H1 (cell line): ENCODE measurements around the gene HHIPL2. TPM values are rescaled to one million over a fixed set of nuclear protein-coding genes. Genes with fewer than 3 reads are reported as not detected.

ENCODE experiments used
- ASH2L ChIP-seq: fragments of 200-600, 300-600 bp; sonication (generic); IDR thresholded peaks from one replicate; pipeline ENCODE4 v1.7.1; 2017; ENCODE audit warnings: low read length
- BACH1 ChIP-seq: IDR thresholded peaks from 2 replicates; pipeline ENCODE4 v1.6.1; 2012; ENCODE audit warnings: low read length, improper control_type of control experiment
- BCL11A ChIP-seq, 2 experiments: IDR thresholded peaks; one replicate each; pipeline ENCODE4 v1.6.1; 2011; ENCODE audit warnings: low read depth in 2 of 2, low read length in 2 of 2, mild to moderate bottlenecking in 2 of 2
- CBX8 ChIP-seq: fragments of 300-800, 300-1000 bp; sonication (generic); IDR thresholded peaks from 2 replicates; pipeline ENCODE4 v1.7.1; 2016; ENCODE audit warnings: low read depth, low read length, borderline replicate concordance
- CEBPB ChIP-seq: IDR thresholded peaks from 2 replicates; pipeline ENCODE4 v1.6.1; 2012; ENCODE audit warnings: low read depth, low read length
- CHD2 ChIP-seq: IDR thresholded peaks from 2 replicates; pipeline ENCODE4 v1.6.1; 2012; ENCODE audit warnings: low read length, improper control_type of control experiment
- CREB1 ChIP-seq: IDR thresholded peaks from 2 replicates; pipeline ENCODE4 v1.6.1; 2012; ENCODE audit warnings: inconsistent platforms
- CTBP2 ChIP-seq: IDR thresholded peaks from 2 replicates; pipeline ENCODE4 v1.7.0; 2011; ENCODE audit warnings: borderline replicate concordance, mild to moderate bottlenecking, moderate library complexity, mixed read lengths, low read length; ENCODE audit not compliant: insufficient read depth, insufficient read length
- EZH2 ChIP-seq: fragments of 200-600 bp; sonication (generic); IDR thresholded peaks from 2 replicates; pipeline ENCODE4 v1.7.1; 2012; ENCODE audit warnings: low read depth, mild to moderate bottlenecking, moderate library complexity, low read length, inconsistent platforms; ENCODE audit not compliant: severe bottlenecking
- HDAC6 ChIP-seq: IDR thresholded peaks from one replicate; pipeline ENCODE4 v1.7.1; 2012; ENCODE audit warnings: low read depth, mild to moderate bottlenecking, inconsistent platforms, low read length, moderate library complexity
- KDM1A ChIP-seq: fragments of 200-600, 300-600 bp; sonication (generic); IDR thresholded peaks from 2 replicates; pipeline ENCODE4 v1.7.1; 2016; ENCODE audit warnings: mild to moderate bottlenecking, low read length, borderline replicate concordance
- KDM4A ChIP-seq: IDR thresholded peaks from one replicate; pipeline ENCODE4 v1.7.1; 2012; ENCODE audit warnings: low read depth, mild to moderate bottlenecking, moderate library complexity, low read length, inconsistent platforms; ENCODE audit not compliant: severe bottlenecking
- NRF1 ChIP-seq: IDR thresholded peaks from 2 replicates; pipeline ENCODE4 v1.6.1; 2011; ENCODE audit warnings: mild to moderate bottlenecking, low read depth, low read length, improper control_type of control experiment
- PHF8 ChIP-seq: fragments of 200-600 bp; sonication (generic); conservative IDR thresholded peaks from 2 replicates; pipeline ENCODE4 v1.7.1; 2012; ENCODE audit warnings: low read depth, mild to moderate bottlenecking, inconsistent platforms, low read length, moderate library complexity
- RAD21 ChIP-seq, 2 experiments: IDR thresholded peaks in 1 of 2; conservative IDR thresholded peaks in 1 of 2; 2 replicates each; pipeline ENCODE4 v1.6.1; 2011; ENCODE audit warnings: low read depth in 2 of 2, low read length in 2 of 2, improper control_type of control experiment in 1 of 2, inconsistent platforms in 1 of 2, mild to moderate bottlenecking in 1 of 2, moderate library complexity in 1 of 2
- RNF2 ChIP-seq: fragments of 200-900, 300-1000 bp; sonication (generic); IDR thresholded peaks from 2 replicates; pipeline ENCODE4 v1.7.1; 2016; ENCODE audit warnings: borderline replicate concordance, low read depth, mild to moderate bottlenecking, antibody characterized with exemption, low read length; ENCODE audit not compliant: poor library complexity, severe bottlenecking; ENCODE audit errors: missing control alignments
- SIN3A ChIP-seq, 2 experiments: IDR thresholded peaks in 1 of 2; conservative IDR thresholded peaks in 1 of 2; 2 replicates each; pipeline ENCODE4 v1.6.1; 2011 to 2012; ENCODE audit warnings: low read length in 2 of 2, improper control_type of control experiment in 1 of 2, low read depth in 1 of 2, mild to moderate bottlenecking in 1 of 2
- SIRT6 ChIP-seq: IDR thresholded peaks from one replicate; pipeline ENCODE4 v1.7.1; 2012; ENCODE audit warnings: low read length, inconsistent platforms
- SP1 ChIP-seq: IDR thresholded peaks from 2 replicates; pipeline ENCODE4 v1.6.1; 2011; ENCODE audit warnings: low read depth, low read length
- SP4 ChIP-seq: IDR thresholded peaks from 2 replicates; pipeline ENCODE4 v1.6.1; 2012; ENCODE audit warnings: low read length, inconsistent platforms
- TAF7 ChIP-seq: optimal IDR thresholded peaks from 2 replicates; pipeline ENCODE3; 2011; ENCODE audit warnings: low read depth, mild to moderate bottlenecking, inconsistent platforms, low read length, moderate library complexity, borderline replicate concordance
- TCF12 ChIP-seq: IDR thresholded peaks from 2 replicates; pipeline ENCODE4 v1.6.1; 2011; ENCODE audit warnings: low read depth, mild to moderate bottlenecking, low read length
- USF2 ChIP-seq: IDR thresholded peaks from 2 replicates; pipeline ENCODE4 v1.6.1; 2011; ENCODE audit warnings: low read length, improper control_type of control experiment
- polyA plus RNA-seq, 7 experiments: library from polyadenylated mRNA; depleted of rRNA in 3 of 7; stranded (reverse) in 5 of 7; unstranded in 2 of 7; fragments of >200 nt in 5 of 7; fragments of 200-250 nt in 2 of 7; gene quantifications; 1 replicate in 5 of 7; 2 replicates in 1 of 7; 4 replicates in 1 of 7; pipeline versions ENCODE4 v1.2.1 to v1.2.3, GENCODE V29; 2011 to 2013; ENCODE audit warnings: missing spikeins in 2 of 7, mixed read lengths in 2 of 7
- total RNA-seq: library from RNA; stranded (reverse); fragmentation: NEBNext Ultra II Directional; extraction: Animal tissue kit (Norgen Biotek cat#: 25700); gene quantifications from 2 replicates; pipeline ENCODE4 v1.2.1, GENCODE V29; 2021

The HHIPL2 gene
- total and polyA plus RNA-seq, 2 of the 8 experiments (the other 6 are each of a cell fraction or from before 2014, with no cell fraction given): 0.08 TPM; not detected in 1

GRCh38 chr1:222589462-222590302, 41.8 kb upstream of the HHIPL2 start, which contains the start of gene TAF1A (continued):
- TF ChIP-seq USF2 (no peak), CHD2 (0 out of 2 replicates have a peak, but pooled peaks have one; percentile 10), PHF8 (peak; percentile 71), TCF12 (no peak), EZH2 (no peak), KDM1A (no peak), CREB1 (0 out of 2 replicates have a peak, but pooled peaks have one; percentile 19), TAF7 (peak; percentile 44), ASH2L (peak; percentile 97), BACH1 (no peak), RNF2 (no peak), CBX8 (no peak), RAD21 (IDR thresholded peaks at IDR 0.05 in 1 of 2, conservative IDR thresholded peaks at IDR 0.05 in 1 of 2; ENCODE audit: low read depth in 2 of 2, low read length in 2 of 2) (no peak; a peak in 1 of 4 replicates), CTBP2 (no peak), HDAC6 (no peak), SIRT6 (no peak), BCL11A (IDR thresholded peaks at IDR 0.05; ENCODE audit: low read depth in 2 of 2, low read length in 2 of 2) (no peak), SIN3A (conservative IDR thresholded peaks at IDR 0.05 in 1 of 2, IDR thresholded peaks at IDR 0.05 in 1 of 2; ENCODE audit: low read depth in 1 of 2, low read length in 2 of 2) (peak; percentile 67 to 92; a peak in 3 of 4 replicates), KDM4A (peak; percentile 79), NRF1 (no peak), SP4 (0 out of 2 replicates have a peak, but pooled peaks have one; percentile 21), CEBPB (no peak), SP1 (no peak)
